Inferior parietal cortex (tissue), 1 donor: ENCODE measurements around the gene MRPL20.

Experiments
- DNase-seq: peaks from one replicate; pipeline ENCODE4 v3.0.0-alpha.2; 2016; ENCODE audit errors: extremely low spot score

Gene MRPL20

GRCh38 chr1:1361233-1361981 is 45.7 kb downstream of the MRPL20 start:
- no peak for DNase-seq

- DNase-seq = no peak
Observed at GRCh38 chr1:1360506-1361169, 46.5 kb downstream of the MRPL20 start.

GRCh38 chr1:1359664-1360468 is 47.2 kb downstream of the MRPL20 start:
- DNase-seq = no peak

- DNase-seq = no peak
Observed at GRCh38 chr1:1359308-1359663, 47.8 kb downstream of the MRPL20 start.

DNA sequence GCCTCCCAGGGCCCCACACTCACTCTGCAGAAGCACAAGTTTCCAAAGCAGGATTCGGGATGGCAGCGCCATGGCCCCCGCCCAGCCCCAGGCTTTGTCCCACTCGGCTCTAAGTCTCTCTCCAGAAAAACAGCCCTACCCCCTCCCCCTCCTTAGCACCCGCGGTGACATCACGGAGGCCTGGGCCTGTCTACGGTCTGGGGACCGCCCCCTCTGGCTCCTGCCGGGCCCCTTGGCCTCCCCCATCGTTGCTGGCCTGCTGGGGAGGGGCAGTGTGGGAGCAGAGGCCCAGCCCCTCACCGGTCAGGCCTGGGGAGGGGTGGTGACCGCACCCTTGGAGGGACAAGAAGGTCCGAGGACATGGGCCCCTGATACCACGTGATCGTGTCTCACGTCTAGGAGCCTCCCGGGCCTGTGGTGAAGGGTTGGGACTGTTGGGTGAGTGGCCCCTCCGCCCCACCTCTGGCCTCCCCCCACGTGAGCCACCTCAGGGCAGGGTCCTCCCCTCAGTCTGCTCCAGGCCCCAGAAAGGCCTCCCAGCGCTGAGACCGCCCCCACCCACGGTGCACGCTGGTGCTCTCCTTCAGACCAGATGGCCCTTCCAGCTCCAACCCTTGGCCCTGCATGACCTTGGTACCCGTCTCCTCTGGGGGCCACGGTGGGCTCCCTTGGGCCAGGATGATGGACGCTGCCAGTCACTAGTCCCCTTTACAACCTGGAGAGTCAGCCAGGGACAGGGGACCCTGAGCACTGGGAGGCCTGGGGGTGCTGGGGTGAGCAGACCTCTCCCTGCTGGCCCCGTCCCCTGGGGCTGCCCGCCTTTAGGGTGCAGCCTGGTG is 48.4 kb downstream of the MRPL20 start, which contains the start of gene MXRA8:
Gene MXRA8, minus strand, starts transcription at position 123 of the 839 bp plus-strand sequence. Its CDS starts 51 bp downstream, at position 72.
- no peak for DNase-seq

- DNase-seq = no peak
Observed at GRCh38 chr1:1357871-1358432, 49.1 kb downstream of the MRPL20 start.

- DNase-seq = no peak
Observed at GRCh38 chr1:1356796-1357401, 50.2 kb downstream of the MRPL20 start.

- no peak for DNase-seq
Observed at GRCh38 chr1:1356166-1356795, 50.8 kb downstream of the MRPL20 start.

GRCh38 chr1:1355416-1355815 is 51.7 kb downstream of the MRPL20 start:
- no peak for DNase-seq

- DNase-seq = no peak
Observed at GRCh38 chr1:1354271-1355247, 52.5 kb downstream of the MRPL20 start.

DNA sequence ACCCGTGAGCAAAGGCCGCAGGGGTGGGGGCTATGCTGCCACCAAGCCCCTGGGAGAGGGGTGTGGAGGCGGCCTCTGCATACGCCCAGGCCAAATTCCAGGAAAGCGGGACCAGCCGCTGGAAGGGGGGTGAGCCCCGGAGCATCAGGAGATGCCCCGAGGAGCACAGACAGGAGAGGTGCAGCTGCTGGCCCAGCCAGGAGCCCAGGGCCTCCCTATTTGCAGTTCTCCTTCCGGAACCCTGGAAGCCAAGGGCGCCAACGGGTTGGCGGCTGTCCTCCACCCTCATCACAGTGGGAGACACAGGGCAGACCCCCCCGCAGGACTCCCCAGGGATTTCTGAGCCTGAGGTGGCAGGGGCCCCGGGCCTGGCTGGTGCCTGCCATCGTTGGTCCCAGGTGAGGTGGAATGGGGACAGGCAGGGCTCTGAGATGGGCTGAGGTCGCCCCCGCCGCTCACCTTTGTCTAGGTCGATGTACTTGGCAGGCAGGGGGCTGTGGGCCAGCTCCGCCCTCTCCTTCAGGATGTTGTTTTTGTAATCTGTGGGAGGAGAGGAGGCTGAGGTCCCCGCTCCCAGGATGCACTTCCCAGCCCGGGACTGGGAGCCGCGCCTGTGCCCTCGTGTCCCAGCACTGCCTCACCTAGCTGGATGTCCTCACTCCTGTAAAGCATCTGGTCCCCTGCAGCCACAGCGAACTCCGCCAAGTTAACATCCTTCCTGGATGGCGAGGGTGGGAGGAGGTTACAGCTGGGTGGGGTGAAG is 53.5 kb downstream of the MRPL20 start:
- DNase-seq = no peak

DNA sequence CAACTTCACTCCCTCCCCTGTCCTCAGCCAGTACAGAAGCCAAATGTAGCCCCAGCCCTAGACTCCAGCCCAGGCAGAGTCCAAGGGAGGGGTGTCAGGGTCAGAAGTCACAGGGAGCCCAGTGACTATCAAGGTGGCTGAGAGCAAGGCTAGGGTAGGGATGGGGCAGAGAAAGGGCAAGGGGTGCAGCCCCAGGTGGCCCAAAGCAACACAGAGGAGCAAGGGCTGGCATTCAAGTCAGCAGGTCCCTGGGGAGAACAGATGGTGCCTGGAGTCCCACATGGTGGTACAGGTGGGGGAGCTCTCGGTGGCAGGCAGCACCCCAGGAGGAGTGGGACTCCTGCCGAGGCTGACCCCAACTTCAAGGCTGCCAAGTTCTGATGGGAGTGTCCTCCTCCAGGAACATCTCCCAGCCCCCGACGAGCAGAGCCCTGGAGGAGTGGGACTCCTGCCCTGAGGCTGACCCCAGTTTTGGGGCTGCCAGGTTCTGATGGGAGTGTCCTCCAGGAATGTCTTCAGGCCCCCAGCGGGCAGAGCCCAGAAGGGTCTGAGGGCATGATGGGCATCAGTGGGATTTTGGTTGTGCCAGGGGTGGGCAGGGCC is 54.2 kb downstream of the MRPL20 start:
- no peak for DNase-seq
